Daoy (cell line): Measurements from ENCODE around the gene CEACAM4. TPM values are rescaled to one million over a fixed set of nuclear protein-coding genes. Genes with fewer than 3 reads are reported as not detected.
"Not testable (repeated sequence)": the region's sequence is repeated elsewhere in the genome, so short reads cannot be mapped to it uniquely, and the experiment has no call there.

Source experiments
- DNase-seq: peaks from one replicate; pipeline ENCODE4 v3.0.0-alpha.2; 2015; ENCODE audit warnings: low read depth
- total RNA-seq: library from RNA; depleted of rRNA; stranded (reverse); fragments of >200 nt; shearing (Covaris generic); gene quantifications from 2 replicates; pipeline ENCODE4 v1.2.3, GENCODE V29; 2014; rRNA removed

Gene CEACAM4
- total RNA-seq: not detected in 2 replicates

- DNase-seq: no peak
Measured at GRCh38 chr19:41626877-41627276, at the start of gene CEACAM4. TSS of gene CEACAM4 (minus strand) at chr19:41627074. CDS start at chr19:41626963, 111 bp downstream.

GRCh38 chr19:41671486-41671885, 44.6 kb upstream of the CEACAM4 start:
- no peak for DNase-seq

- no peak for DNase-seq
Measured at GRCh38 chr19:41670755-41671154, 43.9 kb upstream of the CEACAM4 start.

GRCh38 chr19:41668315-41668714, 41.4 kb upstream of the CEACAM4 start:
- DNase-seq: no peak

- no peak for DNase-seq
Measured at GRCh38 chr19:41666075-41666474, 39.2 kb upstream of the CEACAM4 start.

- no peak for DNase-seq
Measured at GRCh38 chr19:41657157-41657556, 30.3 kb upstream of the CEACAM4 start.

- DNase-seq: not testable (repeated sequence)
Measured at GRCh38 chr19:41656756-41657155, 29.9 kb upstream of the CEACAM4 start.

- DNase-seq: no peak
Measured at GRCh38 chr19:41652250-41652649, 25.4 kb upstream of the CEACAM4 start.

- DNase-seq: no peak
Measured at GRCh38 chr19:41649827-41650226, 23.0 kb upstream of the CEACAM4 start.

- peak; percentile 34 for DNase-seq
Measured at GRCh38 chr19:41646589-41647204, 19.8 kb upstream of the CEACAM4 start.

GRCh38 chr19:41641879-41642485, 15.1 kb upstream of the CEACAM4 start:
- peak; percentile 62 for DNase-seq

GRCh38 chr19:41638641-41639081, 11.8 kb upstream of the CEACAM4 start:
- DNase-seq: no peak

- no peak for DNase-seq
Measured at GRCh38 chr19:41637484-41637883, 10.6 kb upstream of the CEACAM4 start.

- no peak for DNase-seq
Measured at GRCh38 chr19:41627966-41628675, 1.2 kb upstream of the CEACAM4 start.

- no peak for DNase-seq
Measured at GRCh38 chr19:41626278-41626677, 596 bp downstream of the CEACAM4 start.

GRCh38 chr19:41624937-41625336, 1.9 kb downstream of the CEACAM4 start:
- DNase-seq: no peak

- DNase-seq: no peak
Measured at GRCh38 chr19:41624515-41624914, 2.4 kb downstream of the CEACAM4 start.

- DNase-seq: no peak
Measured at GRCh38 chr19:41623360-41623759, 3.5 kb downstream of the CEACAM4 start.

- DNase-seq: no peak
Measured at GRCh38 chr19:41621654-41622053, 5.2 kb downstream of the CEACAM4 start.

GRCh38 chr19:41621226-41621625, 5.6 kb downstream of the CEACAM4 start:
- no peak for DNase-seq

- DNase-seq: no peak
Measured at GRCh38 chr19:41620171-41620570, 6.7 kb downstream of the CEACAM4 start.

- no peak for DNase-seq
Measured at GRCh38 chr19:41619018-41619556, 7.8 kb downstream of the CEACAM4 start.
